Measurements from ENCODE around the gene ARHGEF12.
A peak's percentile ranks its signal among the peaks of the same experiment; 100 is the strongest.

The ARHGEF12 gene

DNA sequence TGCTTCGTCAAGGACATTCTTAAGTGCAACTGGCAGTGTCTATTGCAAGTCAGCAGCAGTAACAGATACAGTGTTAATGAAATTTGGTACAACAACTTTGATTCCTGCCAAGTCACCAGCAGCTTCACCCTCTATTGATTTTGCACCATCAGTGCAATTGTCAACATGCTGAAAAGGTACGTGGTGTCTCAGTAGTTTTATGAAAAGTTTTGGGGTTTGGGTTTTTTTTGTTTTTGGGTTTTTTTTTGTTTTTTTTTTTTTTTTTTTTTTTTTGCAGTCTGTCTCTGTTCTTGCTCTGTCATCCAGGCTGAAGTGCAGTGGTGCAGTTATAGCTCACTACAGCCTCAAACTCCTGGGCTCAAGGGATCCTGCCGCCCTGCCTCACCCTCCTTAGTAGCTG lies 156.3 kb downstream of the ARHGEF12 start:
- Histone ChIP-seq H3K4ac (ENCODE audit: low read depth in 1 of 2, low read length in 2 of 2) (no peak overlapping the region), H2BK120ac (ENCODE audit: low read depth, low read length) (no peak overlapping the region), H2AK5ac (ENCODE audit: low read length, severe bottlenecking) (no peak overlapping the region), H3K9ac (ENCODE audit: low read length) (no peak overlapping the region), H3K23ac (ENCODE audit: low read length in 2 of 2) (no peak overlapping the region), H4K8ac (ENCODE audit: low read length) (no peak overlapping the region), H2BK15ac (ENCODE audit: low read depth, poor library complexity, severe bottlenecking) (no peak overlapping the region), H3K9me3 (ENCODE audit: control insufficient read depth, low read length) (no peaks in the 10 kb centered on the region), H3K4me1 (ENCODE audit: control insufficient read depth, insufficient read depth, low read depth, low read length) (peaks cover 2% of the 10 kb centered on the region), H3K14ac (ENCODE audit: low read length in 2 of 2) (no peak overlapping the region), H3K27ac (ENCODE audit: low read length, poor library complexity, severe bottlenecking) (no peak overlapping the region), H2BK12ac (ENCODE audit: low read length in 2 of 2) (no peak overlapping the region), H3K79me1 (replicated peaks; ENCODE audit: low read length, poor library complexity, severe bottlenecking) (peaks cover 3% of the 10 kb centered on the region), H3K4me3 (ENCODE audit: insufficient read depth in 1 of 2, low read depth in 1 of 2, low read length in 2 of 2) (no peak overlapping the region), H2AFZ (ENCODE audit: low read depth, low read length) (no peak overlapping the region), H3K36me3 (ENCODE audit: control insufficient read depth in 1 of 2, insufficient read depth in 2 of 2, low read depth in 1 of 2, low read length in 2 of 2) (peaks cover 23 to 34% of the 10 kb centered on the region in 2 experiments), H3K4me2 (ENCODE audit: low read length, poor library complexity, severe bottlenecking) (no peak overlapping the region), H3K27me3 (ENCODE audit: control insufficient read depth in 1 of 2, insufficient read depth in 1 of 2, low read length in 2 of 2) (no peaks in the 10 kb centered on the region), H2BK5ac (ENCODE audit: low read depth, low read length, poor library complexity, severe bottlenecking) (no peak overlapping the region), H3K18ac (ENCODE audit: low read depth in 1 of 2, low read length in 2 of 2) (no peak overlapping the region), H4K91ac (ENCODE audit: low read length) (no peak overlapping the region)
- WGBS: 67% methylated on average over 3 of the region's 3 CpGs
- no peak for DNase-seq

DNA sequence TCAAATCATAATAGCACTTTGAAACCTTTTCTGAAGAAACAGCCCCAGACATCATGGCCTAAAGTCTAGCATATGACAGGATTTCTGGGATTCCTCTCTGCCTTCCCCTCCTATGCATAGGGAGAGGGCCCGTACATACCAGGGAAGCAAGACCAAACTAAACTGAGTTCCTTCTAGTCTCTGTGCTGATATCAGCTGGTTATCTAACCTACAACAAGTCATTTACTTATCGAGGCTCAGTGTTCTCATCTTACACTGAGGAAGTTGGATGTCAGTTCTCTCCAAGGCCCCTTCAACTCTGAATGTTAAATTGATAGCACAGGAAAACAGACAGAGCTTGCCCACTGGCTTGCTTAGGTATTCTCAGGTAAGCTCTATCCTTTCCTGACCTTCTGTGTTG lies 158.4 kb downstream of the ARHGEF12 start:
- Histone ChIP-seq H3K27me3 (ENCODE audit: control insufficient read depth in 1 of 2, insufficient read depth in 1 of 2, low read length in 2 of 2) (no peaks in the 10 kb centered on the region), H2AFZ (ENCODE audit: low read depth, low read length) (no peak overlapping the region), H3K18ac (ENCODE audit: low read depth in 1 of 2, low read length in 2 of 2) (no peak overlapping the region), H2BK15ac (ENCODE audit: low read depth, poor library complexity, severe bottlenecking) (no peak overlapping the region), H2BK5ac (ENCODE audit: low read depth, low read length, poor library complexity, severe bottlenecking) (no peak overlapping the region), H3K14ac (ENCODE audit: low read length in 2 of 2) (no peak overlapping the region), H3K36me3 (ENCODE audit: control insufficient read depth in 1 of 2, insufficient read depth in 2 of 2, low read depth in 1 of 2, low read length in 2 of 2) (peaks cover 22 to 23% of the 10 kb centered on the region in 2 experiments), H2BK120ac (ENCODE audit: low read depth, low read length) (no peak overlapping the region), H3K79me1 (replicated peaks; ENCODE audit: low read length, poor library complexity, severe bottlenecking) (no peaks in the 10 kb centered on the region), H3K27ac (ENCODE audit: low read length, poor library complexity, severe bottlenecking) (no peak overlapping the region), H3K4me1 (ENCODE audit: control insufficient read depth, insufficient read depth, low read depth, low read length) (peaks cover 2% of the 10 kb centered on the region), H4K8ac (ENCODE audit: low read length) (no peak overlapping the region), H3K9ac (ENCODE audit: low read length) (no peak overlapping the region), H3K4me2 (ENCODE audit: low read length, poor library complexity, severe bottlenecking) (no peak overlapping the region), H2AK5ac (ENCODE audit: low read length, severe bottlenecking) (no peak overlapping the region), H3K9me3 (ENCODE audit: control insufficient read depth, low read length) (no peaks in the 10 kb centered on the region), H2BK12ac (ENCODE audit: low read length in 2 of 2) (no peak overlapping the region), H3K4me3 (ENCODE audit: insufficient read depth in 1 of 2, low read depth in 1 of 2, low read length in 2 of 2) (no peak overlapping the region), H4K91ac (ENCODE audit: low read length) (no peak overlapping the region), H3K23ac (ENCODE audit: low read length in 2 of 2) (no peak overlapping the region), H3K4ac (ENCODE audit: low read depth in 1 of 2, low read length in 2 of 2) (no peak overlapping the region)
- WGBS: 40% methylated on average over 2 of the region's 2 CpGs
- no peak for DNase-seq

DNA sequence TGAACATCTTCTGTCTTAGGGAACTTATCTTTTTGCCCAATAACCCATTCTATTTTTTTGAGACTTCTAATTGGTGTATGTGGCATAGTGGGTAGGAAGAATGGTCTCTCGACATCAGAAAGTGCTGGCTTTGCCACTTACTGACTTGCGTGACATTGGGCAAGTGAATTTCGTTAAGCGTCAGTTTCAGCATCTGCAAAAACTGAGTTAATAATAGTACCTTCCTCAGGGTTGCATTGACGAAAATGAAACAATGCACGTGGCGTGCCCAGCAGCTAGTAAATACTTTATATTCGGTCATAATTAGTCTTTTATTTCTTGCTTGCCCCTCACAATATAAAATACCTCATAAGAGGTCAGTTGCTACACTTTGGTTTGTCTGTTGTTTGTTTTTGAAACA lies 162.9 kb downstream of the ARHGEF12 start:
- no peaks in the 10 kb centered on the region for H3K79me1 ChIP-seq (replicated peaks; ENCODE audit: low read length, poor library complexity, severe bottlenecking)
- 98% methylated on average over 7 of the region's 8 CpGs for WGBS

DNA sequence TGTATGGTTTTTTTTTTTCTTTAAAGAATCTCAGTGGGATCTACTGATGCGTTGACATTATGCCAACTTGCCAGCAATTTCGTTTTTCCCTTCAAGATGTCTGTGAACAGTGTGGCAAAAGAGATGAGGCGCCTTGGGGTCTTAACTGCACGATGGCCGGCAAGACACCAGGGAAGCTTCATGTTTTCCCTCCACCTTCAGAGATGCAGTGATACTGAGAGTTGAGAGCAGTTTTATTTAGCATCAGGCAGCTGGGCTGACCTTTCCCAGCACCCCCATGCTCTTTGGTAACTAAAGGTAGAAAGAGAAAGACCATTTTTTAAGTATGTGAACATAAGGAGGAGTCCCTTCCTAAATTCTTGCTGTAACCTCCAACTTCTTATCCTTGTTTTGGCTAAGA lies 163.6 kb downstream of the ARHGEF12 start:
- Histone ChIP-seq H3K27me3 (ENCODE audit: control insufficient read depth in 1 of 2, insufficient read depth in 1 of 2, low read length in 2 of 2) (peaks cover 0 to 7% of the 10 kb centered on the region in 2 experiments), H3K4me3 (ENCODE audit: insufficient read depth in 1 of 2, low read depth in 1 of 2, low read length in 2 of 2) (no peak overlapping the region), H3K4ac (ENCODE audit: low read depth in 1 of 2, low read length in 2 of 2) (no peak overlapping the region), H3K36me3 (ENCODE audit: control insufficient read depth in 1 of 2, insufficient read depth in 2 of 2, low read depth in 1 of 2, low read length in 2 of 2) (peaks cover 0 to 9% of the 10 kb centered on the region in 2 experiments), H3K79me1 (replicated peaks; ENCODE audit: low read length, poor library complexity, severe bottlenecking) (no peaks in the 10 kb centered on the region), H3K4me1 (ENCODE audit: control insufficient read depth, insufficient read depth, low read depth, low read length) (peaks cover 11% of the 10 kb centered on the region), H3K18ac (ENCODE audit: low read depth in 1 of 2, low read length in 2 of 2) (no peak overlapping the region), H3K4me2 (ENCODE audit: low read length, poor library complexity, severe bottlenecking) (no peak overlapping the region), H2AK5ac (ENCODE audit: low read length, severe bottlenecking) (no peak overlapping the region), H4K91ac (ENCODE audit: low read length) (no peak overlapping the region), H2BK15ac (ENCODE audit: low read depth, poor library complexity, severe bottlenecking) (no peak overlapping the region), H2BK12ac (ENCODE audit: low read length in 2 of 2) (no peak overlapping the region), H3K9ac (ENCODE audit: low read length) (peak overlapping the region; percentile 56), H3K23ac (ENCODE audit: low read length in 2 of 2) (no peak overlapping the region), H3K14ac (ENCODE audit: low read length in 2 of 2) (no peak overlapping the region), H2BK5ac (ENCODE audit: low read depth, low read length, poor library complexity, severe bottlenecking) (no peak overlapping the region), H2AFZ (ENCODE audit: low read depth, low read length) (no peak overlapping the region), H3K9me3 (ENCODE audit: control insufficient read depth, low read length) (no peaks in the 10 kb centered on the region), H3K27ac (ENCODE audit: low read length, poor library complexity, severe bottlenecking) (no peak overlapping the region), H4K8ac (ENCODE audit: low read length) (no peak overlapping the region), H2BK120ac (ENCODE audit: low read depth, low read length) (no peak overlapping the region)
- DNase-seq: no peak
- WGBS: 87% methylated on average over 5 of the region's 5 CpGs

More for the DNA sequence above, 162.9 kb downstream of the ARHGEF12 start:
- Histone ChIP-seq H3K36me3 (ENCODE audit: control insufficient read depth in 1 of 2, insufficient read depth in 2 of 2, low read depth in 1 of 2, low read length in 2 of 2) (peaks cover 0 to 9% of the 10 kb centered on the region in 2 experiments), H3K23ac (ENCODE audit: low read length in 2 of 2) (no peak overlapping the region), H3K4me2 (ENCODE audit: low read length, poor library complexity, severe bottlenecking) (no peak overlapping the region), H4K91ac (ENCODE audit: low read length) (no peak overlapping the region), H4K8ac (ENCODE audit: low read length) (no peak overlapping the region), H2AFZ (ENCODE audit: low read depth, low read length) (no peak overlapping the region), H3K14ac (ENCODE audit: low read length in 2 of 2) (no peak overlapping the region), H3K27me3 (ENCODE audit: control insufficient read depth in 1 of 2, insufficient read depth in 1 of 2, low read length in 2 of 2) (peaks cover 0 to 2% of the 10 kb centered on the region in 2 experiments), H2BK5ac (ENCODE audit: low read depth, low read length, poor library complexity, severe bottlenecking) (no peak overlapping the region), H2BK15ac (ENCODE audit: low read depth, poor library complexity, severe bottlenecking) (no peak overlapping the region), H2BK12ac (ENCODE audit: low read length in 2 of 2) (no peak overlapping the region), H3K9me3 (ENCODE audit: control insufficient read depth, low read length) (no peaks in the 10 kb centered on the region), H2AK5ac (ENCODE audit: low read length, severe bottlenecking) (no peak overlapping the region), H3K4me1 (ENCODE audit: control insufficient read depth, insufficient read depth, low read depth, low read length) (peaks cover 11% of the 10 kb centered on the region), H3K4me3 (ENCODE audit: insufficient read depth in 1 of 2, low read depth in 1 of 2, low read length in 2 of 2) (no peak overlapping the region), H3K27ac (ENCODE audit: low read length, poor library complexity, severe bottlenecking) (no peak overlapping the region), H3K9ac (ENCODE audit: low read length) (no peak overlapping the region), H2BK120ac (ENCODE audit: low read depth, low read length) (no peak overlapping the region), H3K4ac (ENCODE audit: low read depth in 1 of 2, low read length in 2 of 2) (no peak overlapping the region), H3K18ac (ENCODE audit: low read depth in 1 of 2, low read length in 2 of 2) (no peak overlapping the region)
- no peak for DNase-seq

Measured in mesenchymal stem cell (in vitro differentiated cells and primary cell).